Hepatocyte (in vitro differentiated cells): ENCODE data around the gene PTPRN2. TPM values are rescaled to one million over a fixed set of nuclear protein-coding genes. Genes with fewer than 3 reads are reported as not detected.

Experiments used
- DNase-seq: peaks from one replicate; pipeline ENCODE4 v3.0.0-alpha.2; 2016; ENCODE audit warnings: low spot score
- H2AFZ ChIP-seq: fragments of 200-600 bp; sonication (generic); 2 replicates; pipeline ENCODE4 v1.6.0; 2016; ENCODE audit warnings: antibody characterized with exemption, mild to moderate bottlenecking
- H3K27ac ChIP-seq: fragments of 200-600 bp; sonication (generic); 2 replicates; pipeline ENCODE4 v1.5.1; 2016; ENCODE audit warnings: mild to moderate bottlenecking
- H3K27me3 ChIP-seq: fragments of 200-600 bp; sonication (generic); 2 replicates; pipeline ENCODE4 v1.6.1; 2016
- H3K36me3 ChIP-seq: fragments of 200-600 bp; sonication (generic); replicated peaks from 2 replicates; pipeline ENCODE4 v1.5.1; 2016; ENCODE audit warnings: low read depth; ENCODE audit not compliant: insufficient read depth
- H3K4me1 ChIP-seq: fragments of 200-600 bp; sonication (generic); 2 replicates; pipeline ENCODE4 v1.5.1; 2016; ENCODE audit warnings: mild to moderate bottlenecking, moderate library complexity; ENCODE audit not compliant: insufficient read depth
- H3K4me2 ChIP-seq: fragments of 200-600 bp; sonication (generic); 2 replicates; pipeline ENCODE4 v1.6.0; 2016
- H3K4me3 ChIP-seq: fragments of 200-600 bp; sonication (generic); 2 replicates; pipeline ENCODE4 v1.5.1; 2016; ENCODE audit warnings: mild to moderate bottlenecking
- H3K79me2 ChIP-seq: fragments of 200-600 bp; sonication (generic); 2 replicates; pipeline ENCODE4 v1.6.0; 2017; ENCODE audit warnings: mild to moderate bottlenecking
- H3K9me2 ChIP-seq: fragments of 200-600 bp; sonication (generic); replicated peaks from 2 replicates; pipeline ENCODE4 v1.6.0; 2017; ENCODE audit warnings: mild to moderate bottlenecking; ENCODE audit not compliant: insufficient read depth
- H3K9me3 ChIP-seq: fragments of 200-600 bp; sonication (generic); 2 replicates; pipeline ENCODE4 v1.5.1; 2016; ENCODE audit warnings: low read depth, mild to moderate bottlenecking
- H4K20me1 ChIP-seq: fragments of 200-600 bp; sonication (generic); 2 replicates; pipeline ENCODE4 v1.6.0; 2016; ENCODE audit warnings: mild to moderate bottlenecking; ENCODE audit not compliant: insufficient read depth, poor library complexity, severe bottlenecking
- EZH2 ChIP-seq: fragments of 200-600 bp; sonication (generic); IDR thresholded peaks from 2 replicates; pipeline ENCODE4 v1.6.1; 2016; ENCODE audit warnings: antibody characterized with exemption, mild to moderate bottlenecking, borderline replicate concordance
- EZH2phosphoT487 ChIP-seq: fragments of 200-600 bp; sonication (generic); IDR thresholded peaks from one replicate; pipeline ENCODE4 v1.6.1; 2018; ENCODE audit warnings: antibody characterized with exemption, mild to moderate bottlenecking, low read depth, moderate library complexity; ENCODE audit not compliant: unreplicated experiment, severe bottlenecking
- WGBS: methylation state at CpG from one replicate; pipeline ENCODE4 v1.1.6; 2016; ENCODE audit warnings: low lambda C conversion rate; ENCODE audit errors: missing lambda C conversion rate; 5-methylcytosine and 5-hydroxymethylcytosine counted together
- polyA plus RNA-seq: library from polyadenylated mRNA; unstranded; fragments of >200 nt; fragmentation: Nextera tagmentation; extraction: Ambion mirVana; gene quantifications from 2 replicates; pipeline ENCODE4 v1.2.1, GENCODE V29; 2016
- total RNA-seq: library from RNA; depleted of rRNA; stranded (reverse); fragments of >200 nt; gene quantifications from 2 replicates; pipeline ENCODE4 v1.2.3, GENCODE V29; 2014
- TF ChIP-seq, protein P1 (sequence below): fragments of 200-600 bp; sonication (generic); IDR thresholded peaks from 2 replicates; pipeline ENCODE4 v1.5.1; 2016; ENCODE audit warnings: antibody characterized with exemption, mild to moderate bottlenecking; ENCODE audit not compliant: poor library complexity

PTPRN2 gene
- total and polyA plus RNA-seq, 2 experiments from 2014 or later: 2.1 to 3.3 TPM

DNA sequence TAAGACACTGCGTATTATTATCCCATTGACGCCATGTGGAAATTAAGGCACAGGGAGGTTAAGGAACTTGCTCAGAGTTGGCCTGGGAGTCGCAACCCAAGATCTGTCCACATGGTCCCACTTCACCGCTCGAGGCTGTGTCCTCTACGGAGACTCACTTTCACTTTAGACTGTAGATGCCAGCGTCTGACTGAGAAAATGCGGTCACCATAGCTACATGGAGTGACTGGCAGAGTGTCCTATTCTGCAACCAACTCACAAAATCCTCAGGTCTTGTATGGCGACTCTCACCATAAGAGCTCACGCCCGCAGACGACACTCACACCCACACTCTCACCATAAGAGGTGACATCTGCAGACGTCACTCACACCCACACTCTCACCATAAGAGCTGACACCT, 257.9 kb downstream of the PTPRN2 start:
- no peaks in the 10 kb centered on the region for H3K9me3 ChIP-seq
- no peak for DNase-seq
- H3K79me2 ChIP-seq: no peaks in the 10 kb centered on the region
- no peak overlapping the region for H3K4me2 ChIP-seq
- 96% methylated on average over 13 of the region's 13 CpGs for WGBS
- no peaks in the 10 kb centered on the region for H3K27me3 ChIP-seq
- H3K4me3 ChIP-seq: no peak overlapping the region
- H4K20me1 ChIP-seq: no peaks in the 10 kb centered on the region
- no peaks in the 10 kb centered on the region for H3K4me1 ChIP-seq
- H2AFZ ChIP-seq: no peak overlapping the region
- H3K9me2 ChIP-seq: no peaks in the 10 kb centered on the region
- H3K27ac ChIP-seq: no peak overlapping the region
- TF ChIP-seq, protein P1, sequence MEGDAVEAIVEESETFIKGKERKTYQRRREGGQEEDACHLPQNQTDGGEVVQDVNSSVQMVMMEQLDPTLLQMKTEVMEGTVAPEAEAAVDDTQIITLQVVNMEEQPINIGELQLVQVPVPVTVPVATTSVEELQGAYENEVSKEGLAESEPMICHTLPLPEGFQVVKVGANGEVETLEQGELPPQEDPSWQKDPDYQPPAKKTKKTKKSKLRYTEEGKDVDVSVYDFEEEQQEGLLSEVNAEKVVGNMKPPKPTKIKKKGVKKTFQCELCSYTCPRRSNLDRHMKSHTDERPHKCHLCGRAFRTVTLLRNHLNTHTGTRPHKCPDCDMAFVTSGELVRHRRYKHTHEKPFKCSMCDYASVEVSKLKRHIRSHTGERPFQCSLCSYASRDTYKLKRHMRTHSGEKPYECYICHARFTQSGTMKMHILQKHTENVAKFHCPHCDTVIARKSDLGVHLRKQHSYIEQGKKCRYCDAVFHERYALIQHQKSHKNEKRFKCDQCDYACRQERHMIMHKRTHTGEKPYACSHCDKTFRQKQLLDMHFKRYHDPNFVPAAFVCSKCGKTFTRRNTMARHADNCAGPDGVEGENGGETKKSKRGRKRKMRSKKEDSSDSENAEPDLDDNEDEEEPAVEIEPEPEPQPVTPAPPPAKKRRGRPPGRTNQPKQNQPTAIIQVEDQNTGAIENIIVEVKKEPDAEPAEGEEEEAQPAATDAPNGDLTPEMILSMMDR: no peak
- TF ChIP-seq EZH2phosphoT487 (no peak), EZH2 (no peak)
- no peaks in the 10 kb centered on the region for H3K36me3 ChIP-seq

DNA sequence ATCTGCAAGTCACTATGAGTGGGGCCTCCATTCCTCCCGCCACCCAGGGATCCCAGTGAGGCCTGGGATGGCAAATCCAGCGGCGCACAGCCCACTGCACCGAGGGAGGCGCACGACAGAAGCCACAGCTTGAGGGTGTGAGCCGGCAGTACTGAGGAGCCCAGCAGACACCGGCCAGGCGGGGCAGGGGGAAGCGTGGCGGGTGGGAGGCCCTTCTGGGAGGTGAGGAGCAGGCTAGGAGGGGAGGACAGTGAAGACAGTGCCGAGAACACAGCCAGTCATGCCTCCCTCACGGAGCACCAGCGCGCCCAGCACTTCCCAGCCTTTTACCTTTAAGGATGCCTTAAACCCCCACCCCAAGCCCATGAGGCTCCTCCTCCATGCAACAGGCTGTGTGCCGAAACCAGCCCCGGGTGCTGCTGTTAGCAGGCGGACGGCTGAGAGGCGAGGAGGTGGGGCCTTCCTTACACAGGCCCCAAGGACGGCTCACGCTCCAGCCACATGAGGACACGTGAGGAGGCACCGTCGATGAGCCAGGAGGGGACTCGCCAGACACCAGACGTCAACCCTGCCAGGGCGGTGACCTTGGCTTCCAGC, 258.5 kb downstream of the PTPRN2 start:
- Histone ChIP-seq H3K9me2 (no peaks in the 10 kb centered on the region), H3K4me3 (no peak overlapping the region), H3K27me3 (no peaks in the 10 kb centered on the region), H4K20me1 (no peaks in the 10 kb centered on the region), H3K4me2 (no peak overlapping the region), H3K9me3 (no peaks in the 10 kb centered on the region), H3K27ac (no peak overlapping the region), H2AFZ (no peak overlapping the region), H3K79me2 (no peaks in the 10 kb centered on the region), H3K36me3 (no peaks in the 10 kb centered on the region), H3K4me1 (no peaks in the 10 kb centered on the region)
- DNase-seq: no peak
- 90% methylated on average over 27 of the region's 28 CpGs for WGBS
- TF ChIP-seq EZH2phosphoT487 (no peak), EZH2 (no peak)
- TF ChIP-seq, protein P1: no peak

DNA sequence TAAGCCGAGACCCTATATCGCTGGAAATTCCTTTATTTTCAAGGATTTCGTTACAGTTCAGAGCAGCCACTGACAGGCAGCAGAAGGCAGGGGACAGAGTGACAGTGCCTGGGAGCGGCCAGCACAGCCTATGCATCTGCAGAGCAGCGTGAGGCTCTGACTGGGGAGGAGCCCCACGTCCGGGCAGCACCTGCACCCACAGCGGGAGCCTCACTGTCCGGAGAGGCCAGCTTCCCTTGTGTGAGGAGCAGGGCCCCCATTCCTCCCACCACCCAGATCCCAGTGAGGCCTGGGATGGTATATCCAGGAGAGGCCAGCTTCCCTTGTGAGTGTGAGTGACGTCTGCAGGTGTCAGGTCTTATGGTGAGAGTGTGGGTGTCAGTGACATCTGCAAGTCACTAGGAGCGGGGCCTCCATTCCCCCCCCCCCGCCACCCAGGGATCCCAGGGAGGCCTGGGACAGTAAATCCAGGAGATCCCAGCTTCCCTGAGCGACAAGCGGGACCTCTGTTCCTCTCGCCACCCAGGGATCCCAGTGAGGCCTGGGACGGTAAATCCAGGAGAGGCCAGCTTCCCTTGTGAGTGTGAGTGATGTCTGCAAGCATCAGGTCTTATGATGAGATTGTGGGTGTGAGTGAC, 259.1 kb downstream of the PTPRN2 start:
- no peak for TF ChIP-seq EZH2phosphoT487
- TF ChIP-seq, protein P1: no peak
- TF ChIP-seq EZH2: no peak
- Histone ChIP-seq H3K27me3 (no peaks in the 10 kb centered on the region), H3K4me2 (no peak overlapping the region), H3K79me2 (no peaks in the 10 kb centered on the region), H3K9me3 (no peaks in the 10 kb centered on the region), H3K4me3 (no peak overlapping the region), H3K27ac (no peak overlapping the region), H2AFZ (no peak overlapping the region), H4K20me1 (no peaks in the 10 kb centered on the region), H3K4me1 (no peaks in the 10 kb centered on the region), H3K9me2 (no peaks in the 10 kb centered on the region), H3K36me3 (no peaks in the 10 kb centered on the region)
- DNase-seq: no peak
- WGBS: 85% methylated on average over 15 of the region's 16 CpGs
